ENCODE data around the gene DMRT3. TPM values are rescaled to one million over a fixed set of nuclear protein-coding genes. Genes with fewer than 3 reads are reported as not detected.

Gene DMRT3, protein sequence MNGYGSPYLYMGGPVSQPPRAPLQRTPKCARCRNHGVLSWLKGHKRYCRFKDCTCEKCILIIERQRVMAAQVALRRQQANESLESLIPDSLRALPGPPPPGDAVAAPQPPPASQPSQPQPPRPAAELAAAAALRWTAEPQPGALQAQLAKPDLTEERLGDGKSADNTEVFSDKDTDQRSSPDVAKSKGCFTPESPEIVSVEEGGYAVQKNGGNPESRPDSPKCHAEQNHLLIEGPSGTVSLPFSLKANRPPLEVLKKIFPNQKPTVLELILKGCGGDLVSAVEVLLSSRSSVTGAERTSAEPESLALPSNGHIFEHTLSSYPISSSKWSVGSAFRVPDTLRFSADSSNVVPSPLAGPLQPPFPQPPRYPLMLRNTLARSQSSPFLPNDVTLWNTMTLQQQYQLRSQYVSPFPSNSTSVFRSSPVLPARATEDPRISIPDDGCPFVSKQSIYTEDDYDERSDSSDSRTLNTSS
- not detected in 2 replicates for total RNA-seq (2014; rRNA removed; shearing (Covaris generic))

DNA sequence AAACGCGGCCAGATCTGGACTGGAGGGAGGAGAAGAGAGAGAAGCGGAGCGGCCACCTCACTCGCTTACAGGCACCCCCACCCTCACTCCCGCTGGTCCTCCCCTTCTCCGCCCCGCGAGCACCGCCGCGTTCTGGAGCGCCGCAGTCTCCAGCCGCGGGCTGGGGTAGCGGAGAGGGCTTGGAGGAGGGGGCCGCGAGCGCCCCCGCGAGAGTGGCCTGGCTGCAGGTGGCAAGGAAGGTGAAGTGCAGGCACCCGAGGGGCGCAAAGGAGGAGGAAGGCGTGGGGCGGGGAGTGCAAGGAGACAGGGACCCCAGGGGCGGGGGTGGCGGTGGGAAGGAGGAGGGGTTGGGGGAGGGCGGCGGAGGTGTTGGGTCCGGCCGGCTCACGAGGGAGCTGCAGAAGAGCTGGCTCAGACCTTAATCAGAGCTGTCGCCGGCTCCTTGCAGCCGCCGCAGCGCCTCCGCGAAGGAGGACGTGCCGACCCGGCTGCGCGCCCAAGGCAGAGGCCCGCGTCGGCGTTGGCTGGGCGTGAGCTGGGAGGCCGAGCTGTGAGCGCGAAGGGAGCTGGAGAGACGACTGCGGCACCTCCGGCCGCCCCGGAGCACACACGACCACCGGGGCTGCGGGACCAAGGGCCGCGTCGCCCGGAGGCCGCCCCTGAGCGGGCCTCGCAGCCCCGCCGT, at the start of gene DMRT3:
Gene DMRT3, plus strand, starts transcription at position 398 of the 685 bp plus-strand sequence. CDS start 347 bp downstream, outside the sequence.
- no peak for DNase-seq (ENCODE audit: low read depth)

DNA sequence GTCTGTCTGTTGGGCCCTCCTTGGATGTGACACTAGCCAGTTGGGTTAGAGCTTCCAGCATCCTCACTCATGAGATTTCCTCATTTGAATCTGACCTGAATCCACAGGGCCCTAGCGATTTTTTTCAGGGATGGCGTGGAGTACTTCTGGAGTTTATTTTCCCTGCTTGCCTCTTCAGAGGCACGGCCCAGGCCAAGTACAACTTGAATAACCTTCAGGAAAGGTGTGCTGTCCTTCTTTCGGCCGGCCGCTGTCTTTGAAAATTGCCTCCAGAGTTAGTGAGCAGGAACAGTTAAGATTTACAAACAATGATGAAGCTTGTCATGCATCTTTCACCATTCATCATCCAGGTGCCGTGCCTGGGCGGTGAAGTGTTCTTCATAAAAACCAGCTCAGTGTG, 49.5 kb upstream of the DMRT3 start:
- no peak for DNase-seq (ENCODE audit: low read depth)

- peak; percentile 23 for DNase-seq (ENCODE audit: low read depth)
Observed at GRCh38 chr9:928363-929042, 48.0 kb upstream of the DMRT3 start.

DNA sequence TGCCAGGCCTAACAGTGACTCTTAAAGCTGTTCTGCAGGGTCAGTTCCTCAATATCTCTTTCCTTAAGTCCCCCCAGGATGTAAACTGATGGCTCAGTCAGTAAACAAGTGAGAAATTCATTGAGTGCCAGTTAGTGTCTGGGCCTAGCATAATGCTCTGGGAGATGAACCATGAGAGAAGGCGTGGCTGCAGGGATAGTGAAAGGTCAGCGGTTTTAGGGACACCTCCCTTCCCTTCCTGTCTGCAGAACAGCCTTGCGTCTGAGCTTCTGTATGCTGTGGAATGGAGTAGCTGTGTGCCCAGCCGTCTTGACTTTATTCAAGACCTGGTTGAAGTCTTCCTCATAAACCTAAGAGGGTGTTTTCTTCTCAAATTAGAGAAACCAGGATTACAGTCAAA, 46.7 kb upstream of the DMRT3 start:
- no peak for DNase-seq (ENCODE audit: low read depth)

GRCh38 chr9:933356-933755, 43.1 kb upstream of the DMRT3 start:
- no peak for DNase-seq (ENCODE audit: low read depth)

- DNase-seq (ENCODE audit: low read depth) = peak; percentile 90
Observed at GRCh38 chr9:935348-935965, 41.0 kb upstream of the DMRT3 start.

- DNase-seq (ENCODE audit: low read depth) = no peak
Observed at GRCh38 chr9:942805-943580, 33.5 kb upstream of the DMRT3 start.

- DNase-seq (ENCODE audit: low read depth) = no peak
Observed at GRCh38 chr9:947985-948384, 28.5 kb upstream of the DMRT3 start.

- no peak for DNase-seq (ENCODE audit: low read depth)
Observed at GRCh38 chr9:948497-948896, 28.0 kb upstream of the DMRT3 start.

- DNase-seq (ENCODE audit: low read depth) = no peak
Observed at GRCh38 chr9:950139-950538, 26.3 kb upstream of the DMRT3 start.

- no peak for DNase-seq (ENCODE audit: low read depth)
Observed at GRCh38 chr9:952546-952945, 23.9 kb upstream of the DMRT3 start.

DNA sequence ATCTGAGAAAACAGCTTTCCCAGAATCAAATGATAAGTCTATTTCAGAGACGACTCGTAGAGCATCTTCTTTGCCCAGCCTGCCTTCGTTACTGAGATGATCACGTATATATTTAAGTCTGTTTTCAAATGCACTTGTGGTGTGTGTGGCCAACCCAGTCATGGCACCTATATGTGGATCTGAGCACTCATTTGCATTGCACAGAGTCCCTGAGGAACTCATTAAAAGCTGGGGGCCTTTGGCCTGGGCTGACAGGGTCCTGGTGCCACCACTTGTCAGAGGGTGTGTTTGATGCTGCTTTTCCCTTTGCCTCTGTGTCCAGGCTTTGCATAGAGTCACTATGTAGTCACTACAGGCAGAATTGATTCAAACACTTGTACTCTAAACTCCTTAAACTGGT, 17.4 kb upstream of the DMRT3 start:
- no peak for DNase-seq (ENCODE audit: low read depth)

DNA sequence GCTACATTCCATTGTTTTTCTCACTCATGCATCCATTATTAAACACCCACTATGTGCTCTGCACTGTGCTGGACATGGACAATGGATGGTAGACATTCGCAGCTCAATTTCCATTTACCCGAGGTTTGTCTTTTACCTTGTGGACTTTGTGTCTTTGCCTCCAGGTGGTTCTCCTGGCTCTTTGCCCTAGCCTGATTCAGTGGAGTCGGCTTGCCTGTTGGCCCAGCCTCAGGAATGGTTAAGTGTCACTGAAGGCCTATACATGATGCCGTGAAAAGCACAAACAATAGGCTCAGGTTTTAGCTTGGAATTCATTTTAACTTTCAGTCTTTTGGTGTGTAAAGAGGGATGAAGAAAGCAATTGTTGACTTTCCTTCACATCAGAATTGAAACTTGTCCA, 16.5 kb upstream of the DMRT3 start:
- no peak for DNase-seq (ENCODE audit: low read depth)

GRCh38 chr9:962023-962422, 14.4 kb upstream of the DMRT3 start:
- peak; percentile 73 for DNase-seq (ENCODE audit: low read depth)

DNA sequence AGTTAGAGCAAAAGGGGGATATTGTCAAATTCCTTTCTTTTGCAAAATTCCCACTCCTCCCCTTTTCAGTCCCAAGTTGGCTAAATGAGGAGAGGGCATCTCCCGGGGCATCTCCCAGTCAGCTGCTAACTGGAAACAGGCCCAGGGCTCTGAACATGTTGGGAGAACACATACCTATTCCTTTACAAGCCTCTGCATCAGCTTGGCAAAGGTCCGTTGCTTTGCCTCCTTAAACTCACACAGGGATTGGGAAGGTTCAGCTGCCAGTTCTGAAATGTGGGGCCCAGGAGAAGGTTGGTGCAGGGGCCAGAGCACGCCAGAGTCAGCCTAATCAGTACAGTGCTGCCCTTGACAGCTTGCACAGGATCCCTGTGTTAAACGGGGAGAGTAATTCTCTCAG, 11.0 kb upstream of the DMRT3 start:
- DNase-seq (ENCODE audit: low read depth) = no peak

GRCh38 chr9:966870-967269, 9.6 kb upstream of the DMRT3 start:
- DNase-seq (ENCODE audit: low read depth) = no peak

- DNase-seq (ENCODE audit: low read depth) = peak; percentile 29
Observed at GRCh38 chr9:967436-967835, 9.0 kb upstream of the DMRT3 start.

- peak; percentile 76 for DNase-seq (ENCODE audit: low read depth)
Observed at GRCh38 chr9:967903-968641, 8.4 kb upstream of the DMRT3 start.

GRCh38 chr9:969310-970150, 6.9 kb upstream of the DMRT3 start:
- no peak for DNase-seq (ENCODE audit: low read depth)
